HG02759 (cell line): ENCODE measurements around the gene LRRC36.
A peak's percentile ranks its signal among the peaks of the same experiment; 100 is the strongest.

Experiments used
- ATAC-seq: cut with Tn5 transposase; IDR thresholded peaks from one replicate; pipeline ENCODE4 v1.9.1; 2021; ENCODE audit warnings: mild to moderate bottlenecking, moderate library complexity; ENCODE audit not compliant: unreplicated experiment

The LRRC36 gene, protein sequence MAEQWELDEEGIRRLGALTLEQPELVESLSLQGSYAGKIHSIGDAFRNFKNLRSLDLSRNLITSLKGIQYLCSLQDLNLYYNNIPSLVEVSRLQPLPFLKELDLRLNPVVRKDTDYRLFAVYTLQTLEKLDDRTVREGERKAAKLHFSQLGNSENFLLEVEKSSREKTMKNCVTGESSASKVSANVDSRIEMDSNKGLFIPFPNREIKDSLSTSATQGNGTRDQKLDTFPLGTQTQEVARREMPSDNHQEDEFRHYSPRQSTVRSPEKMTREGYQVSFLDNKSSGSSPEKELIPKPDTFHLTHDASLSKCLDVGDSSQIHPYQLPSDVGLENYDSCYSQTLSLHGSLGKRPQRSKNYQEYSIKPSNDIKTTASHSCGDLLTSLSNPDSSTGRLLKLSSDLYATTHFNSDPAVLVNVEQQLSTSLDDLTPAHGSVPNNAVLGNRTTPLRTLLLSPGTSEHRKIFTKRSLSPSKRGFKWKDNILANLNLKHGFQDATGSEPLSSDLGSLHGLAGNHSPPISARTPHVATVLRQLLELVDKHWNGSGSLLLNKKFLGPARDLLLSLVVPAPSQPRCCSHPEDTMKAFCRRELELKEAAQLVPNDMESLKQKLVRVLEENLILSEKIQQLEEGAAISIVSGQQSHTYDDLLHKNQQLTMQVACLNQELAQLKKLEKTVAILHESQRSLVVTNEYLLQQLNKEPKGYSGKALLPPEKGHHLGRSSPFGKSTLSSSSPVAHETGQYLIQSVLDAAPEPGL

DNA sequence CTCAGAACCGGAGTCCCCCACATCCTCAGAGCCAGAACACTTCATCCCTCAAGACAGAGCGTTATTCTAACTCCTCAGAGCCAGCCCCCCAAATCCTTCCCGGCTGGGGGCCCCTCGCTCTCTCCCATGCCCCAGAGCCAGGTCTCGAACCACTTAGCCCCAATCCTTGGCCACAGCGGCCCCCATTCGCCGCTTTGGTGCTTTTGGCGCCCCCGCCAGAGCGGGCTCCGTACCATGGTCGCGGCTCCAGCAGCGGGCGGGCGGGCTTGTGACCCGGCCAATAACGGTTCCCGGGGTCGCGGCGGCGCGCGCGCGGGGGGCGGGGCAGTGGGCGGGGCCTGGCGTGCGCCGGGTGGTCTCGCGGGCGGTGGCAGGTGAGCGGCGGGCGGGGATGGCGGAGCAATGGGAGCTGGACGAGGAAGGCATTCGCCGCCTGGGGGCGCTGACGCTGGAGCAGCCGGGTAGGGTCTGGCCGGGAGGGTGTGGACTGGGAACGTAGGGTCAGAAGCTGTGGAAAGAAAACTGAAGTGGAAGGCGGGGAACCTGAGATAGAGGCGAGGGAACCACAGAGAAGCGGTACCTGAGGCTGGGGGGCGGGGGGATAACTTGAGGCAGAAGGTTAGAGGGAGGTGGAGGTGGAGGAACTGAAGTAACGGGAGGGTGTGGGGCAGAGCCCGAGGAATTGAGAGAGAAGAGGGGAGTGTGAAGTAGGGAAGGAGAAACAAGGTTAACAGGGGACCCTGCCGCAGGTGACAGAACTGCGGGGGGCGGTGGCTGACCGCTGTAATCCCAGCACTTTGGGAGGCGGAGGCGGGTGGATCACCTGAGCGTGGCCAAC is at the start of gene LRRC36, which contains the start of gene KCTD19:
Gene LRRC36, plus strand, starts transcription at position 344 of the 838 bp plus-strand sequence. Its CDS starts 48 bp downstream, at position 392.
Gene KCTD19, minus strand, starts transcription at position 270 of the 838 bp plus-strand sequence. Its CDS starts 34 bp downstream, at position 236.
- ATAC-seq, result no peak

DNA sequence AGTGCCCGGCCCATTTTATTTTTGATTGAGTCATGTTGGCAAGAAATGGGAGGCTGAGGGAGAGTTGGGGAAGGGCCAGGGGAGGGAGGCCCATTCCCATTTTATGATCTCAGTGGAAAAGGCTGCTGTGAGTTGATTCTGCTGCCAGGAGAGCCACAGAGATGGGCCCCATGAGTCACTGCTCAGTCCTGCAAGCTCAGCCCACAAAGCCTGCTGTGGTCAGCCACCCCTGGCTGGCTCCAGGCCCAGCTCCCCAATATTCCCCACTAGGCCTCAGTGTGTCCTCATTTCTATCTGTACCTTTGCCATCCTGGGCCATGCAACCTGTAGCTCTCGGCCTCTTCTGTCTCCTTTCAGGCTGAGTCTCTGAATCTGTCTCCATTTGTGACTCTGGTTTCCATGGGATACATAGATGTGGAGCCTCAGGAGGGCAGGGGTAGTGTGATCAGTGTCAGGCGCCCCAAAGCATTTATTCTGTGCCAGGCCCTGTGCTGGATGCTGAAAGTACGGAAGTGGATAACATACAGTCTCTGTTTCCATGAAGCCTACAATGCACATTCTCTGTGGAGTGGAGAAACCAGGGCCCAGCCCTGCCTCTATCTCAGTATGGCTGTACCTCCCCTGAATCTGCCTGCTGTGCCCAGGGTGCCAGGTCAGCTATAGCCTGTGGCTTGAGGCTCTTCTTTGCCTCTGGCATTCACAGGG is 49.2 kb upstream of the LRRC36 start:
- no peak for ATAC-seq

DNA sequence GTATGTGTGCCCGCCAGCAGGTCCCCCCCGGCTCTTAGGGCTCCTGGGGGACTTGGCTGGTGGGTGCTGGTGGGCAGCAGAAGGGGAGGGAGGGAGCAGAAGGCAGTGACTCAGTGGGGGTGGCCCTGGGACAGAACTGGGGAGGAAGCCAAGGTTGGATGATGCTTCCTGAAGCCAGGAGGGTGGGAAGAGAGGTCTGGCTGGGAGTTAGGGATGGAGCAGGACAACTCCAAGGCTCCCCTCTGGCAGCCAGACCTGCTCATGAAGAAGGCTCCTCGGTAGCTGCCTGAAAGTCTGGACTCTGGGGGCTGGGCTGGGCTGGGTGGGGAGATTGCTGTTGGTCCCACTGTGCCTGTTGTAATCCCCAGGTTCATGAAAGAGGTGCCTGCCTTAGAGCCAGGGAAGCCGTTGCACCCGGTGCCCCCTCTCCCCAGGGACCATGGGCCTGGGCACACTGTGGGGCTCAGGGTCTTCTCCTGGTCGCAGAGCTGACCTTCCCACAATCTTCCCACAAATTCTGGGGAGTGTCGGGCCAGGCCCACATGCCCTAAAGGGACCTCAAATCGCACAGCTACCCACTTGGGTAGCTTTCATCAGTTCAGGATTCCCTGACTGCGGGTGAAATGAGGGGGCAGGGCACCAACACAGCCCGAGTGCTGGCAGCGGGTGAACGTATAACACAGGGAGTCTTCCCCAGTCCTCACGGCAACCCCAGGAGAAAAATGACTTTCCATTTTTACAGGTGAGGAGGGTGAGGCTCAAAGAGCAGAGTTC is 48.4 kb upstream of the LRRC36 start:
- ATAC-seq, result no peak

DNA sequence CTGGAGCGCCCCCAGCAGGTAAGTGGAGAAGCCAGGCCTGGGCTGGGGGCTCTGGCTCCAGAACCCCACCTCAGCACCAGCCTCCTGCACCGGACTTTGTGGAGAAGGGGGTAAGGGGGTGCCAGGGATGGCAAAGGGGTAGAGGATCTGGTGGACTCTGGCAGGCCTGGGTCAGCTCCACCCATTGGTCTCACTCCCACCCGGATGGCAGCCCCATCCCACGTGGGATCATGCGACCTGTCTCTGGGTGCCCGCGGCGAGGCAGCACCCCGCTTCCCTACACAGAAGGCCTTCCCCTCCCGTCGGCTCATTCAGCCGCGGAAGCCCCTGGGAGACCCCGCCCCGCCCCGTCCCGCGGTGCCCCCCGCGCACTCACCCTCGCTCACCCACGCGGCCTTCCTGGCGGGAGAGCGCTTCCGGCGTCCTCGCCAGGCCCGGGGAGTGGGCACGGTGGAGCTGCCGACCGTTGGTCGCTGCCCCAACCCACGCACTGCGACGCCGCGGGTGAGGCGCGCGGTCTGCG is 47.8 kb upstream of the LRRC36 start:
- peak; percentile 43 for ATAC-seq

DNA sequence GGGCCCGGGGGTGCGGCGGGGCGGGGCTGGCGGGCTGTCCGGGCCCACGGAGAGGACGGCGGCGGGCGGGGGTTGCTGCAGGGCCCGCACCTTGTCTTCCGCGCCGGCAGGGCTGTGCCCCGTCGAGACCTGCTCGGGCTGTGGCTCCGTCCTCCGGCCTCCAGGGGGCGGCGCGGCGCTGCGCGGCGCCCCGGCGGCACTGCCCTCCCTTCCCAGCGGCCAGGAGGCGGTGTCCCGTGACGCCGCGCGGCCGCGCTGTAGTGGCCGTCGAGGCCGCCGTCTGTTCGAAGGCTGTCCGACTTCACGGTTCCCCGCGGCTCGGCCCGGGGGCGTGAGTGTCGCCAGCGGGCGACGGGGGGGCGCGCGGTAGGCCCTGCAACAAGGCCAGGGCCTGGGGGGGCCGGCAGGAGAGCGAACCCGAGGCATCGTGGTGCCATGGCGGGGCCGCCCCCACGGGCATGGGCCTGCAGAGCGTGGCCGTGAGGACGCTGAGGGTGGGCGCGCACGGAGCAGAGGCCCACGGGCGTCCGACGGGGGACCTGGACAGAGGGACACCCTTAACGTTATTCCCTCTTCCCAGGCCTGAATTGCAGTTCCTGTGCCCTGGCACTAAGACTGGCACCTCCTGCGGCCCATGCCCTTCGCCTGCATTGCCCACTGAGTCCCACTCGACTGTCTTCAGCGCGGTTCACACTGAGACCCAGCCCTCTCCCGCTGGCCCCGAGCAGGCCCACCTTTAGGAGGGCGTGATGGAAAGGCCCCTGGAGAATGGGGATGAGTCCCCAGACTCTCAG is 47.1 kb upstream of the LRRC36 start, which contains the start of gene PLEKHG4:
Gene PLEKHG4, plus strand, starts transcription at position 237 of the 794 bp plus-strand sequence. Its CDS starts 513 bp downstream, at position 750.
- ATAC-seq, result peak; percentile 91

DNA sequence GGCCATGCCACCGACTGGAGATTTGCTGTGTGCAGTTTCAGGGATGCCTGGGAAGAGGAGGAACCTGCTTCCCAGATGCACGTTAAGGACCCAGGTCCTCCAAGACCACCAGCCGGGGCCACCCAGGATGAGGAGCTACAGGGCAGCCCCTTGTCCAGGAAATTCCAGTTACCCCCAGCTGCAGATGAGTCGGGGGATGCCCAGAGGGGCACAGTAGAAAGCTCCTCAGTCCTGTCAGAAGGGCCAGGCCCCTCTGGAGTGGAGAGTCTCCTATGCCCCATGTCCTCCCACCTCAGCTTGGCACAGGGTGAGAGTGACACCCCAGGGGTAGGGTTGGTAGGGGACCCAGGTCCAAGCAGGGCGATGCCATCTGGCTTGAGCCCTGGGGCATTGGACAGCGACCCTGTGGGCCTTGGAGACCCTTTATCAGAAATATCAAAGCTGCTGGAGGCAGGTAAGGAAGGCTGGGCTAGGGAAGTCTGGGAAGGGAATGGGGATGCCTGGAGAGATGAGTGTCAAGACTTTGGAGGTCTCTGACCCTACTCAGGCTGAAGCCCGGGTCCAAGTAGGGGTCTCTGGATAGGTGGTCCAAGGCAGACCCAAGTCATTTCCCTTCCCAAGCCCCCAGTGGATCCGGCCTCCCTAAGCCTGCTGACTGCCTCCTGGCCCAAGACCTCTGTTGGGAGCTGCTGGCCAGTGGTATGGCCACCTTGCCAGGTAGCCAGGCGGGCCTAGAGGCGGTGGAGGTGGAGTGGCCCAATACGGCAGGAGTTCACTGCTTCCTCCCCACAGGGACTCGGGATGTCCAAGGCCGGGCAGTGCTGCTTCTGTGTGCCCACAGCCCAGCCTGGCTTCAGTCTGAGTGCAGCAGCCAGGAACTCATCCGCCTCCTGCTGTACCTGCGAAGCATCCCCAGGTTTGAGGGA is 46.3 kb upstream of the LRRC36 start:
- ATAC-seq, result no peak

DNA sequence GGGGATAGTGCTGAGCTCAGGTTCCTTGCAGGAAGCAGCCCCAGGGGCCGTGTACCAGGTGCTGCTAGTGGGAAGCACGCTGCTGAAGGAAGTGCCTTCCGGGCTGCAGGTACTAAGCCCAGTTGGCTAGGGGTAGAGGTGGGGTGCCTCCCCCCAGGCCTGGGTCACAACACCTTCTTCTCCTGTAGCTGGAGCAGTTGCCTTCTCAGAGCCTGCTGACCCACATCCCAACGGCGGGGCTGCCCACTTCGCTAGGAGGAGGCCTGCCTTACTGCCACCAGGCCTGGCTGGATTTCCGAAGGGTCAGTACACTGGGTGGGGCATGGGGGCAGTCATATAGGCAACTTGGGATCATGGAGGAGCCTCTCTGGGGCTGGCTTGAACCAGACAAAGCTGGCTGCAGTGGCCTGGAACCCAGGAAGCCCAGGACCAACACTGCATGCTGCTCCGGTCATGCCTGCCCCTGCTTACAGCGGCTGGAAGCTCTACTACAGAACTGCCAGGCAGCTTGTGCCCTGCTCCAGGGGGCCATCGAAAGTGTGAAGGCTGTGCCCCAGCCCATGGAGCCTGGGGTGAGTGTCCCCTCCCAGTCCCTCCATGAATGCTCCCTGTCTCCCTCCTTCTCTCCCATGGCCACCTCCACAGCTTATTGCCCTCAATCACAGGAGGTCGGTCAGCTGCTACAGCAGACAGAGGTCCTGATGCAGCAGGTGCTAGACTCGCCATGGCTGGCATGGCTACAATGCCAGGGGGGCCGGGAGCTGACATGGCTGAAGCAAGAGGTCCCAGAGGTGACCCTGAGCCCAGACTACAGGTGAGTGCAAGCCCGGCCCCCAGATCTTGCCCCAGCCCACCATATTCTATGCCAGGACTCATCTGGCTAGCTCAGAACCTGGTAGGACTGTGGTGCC is 44.8 kb upstream of the LRRC36 start:
- no peak for ATAC-seq

DNA sequence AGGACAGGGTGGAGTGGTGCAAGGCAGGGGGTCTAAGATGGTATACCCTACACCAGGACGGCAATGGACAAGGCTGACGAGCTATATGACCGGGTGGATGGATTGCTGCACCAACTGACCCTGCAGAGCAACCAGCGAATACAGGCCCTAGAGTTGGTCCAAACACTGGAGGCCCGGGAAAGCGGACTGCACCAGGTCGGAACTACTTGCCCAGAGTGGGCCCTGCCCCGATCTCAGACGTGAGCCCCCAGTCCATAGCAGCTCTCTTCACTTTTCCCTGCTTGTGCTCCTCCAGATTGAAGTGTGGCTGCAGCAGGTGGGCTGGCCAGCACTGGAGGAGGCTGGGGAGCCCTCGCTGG is 44.2 kb upstream of the LRRC36 start:
- ATAC-seq, result no peak

DNA sequence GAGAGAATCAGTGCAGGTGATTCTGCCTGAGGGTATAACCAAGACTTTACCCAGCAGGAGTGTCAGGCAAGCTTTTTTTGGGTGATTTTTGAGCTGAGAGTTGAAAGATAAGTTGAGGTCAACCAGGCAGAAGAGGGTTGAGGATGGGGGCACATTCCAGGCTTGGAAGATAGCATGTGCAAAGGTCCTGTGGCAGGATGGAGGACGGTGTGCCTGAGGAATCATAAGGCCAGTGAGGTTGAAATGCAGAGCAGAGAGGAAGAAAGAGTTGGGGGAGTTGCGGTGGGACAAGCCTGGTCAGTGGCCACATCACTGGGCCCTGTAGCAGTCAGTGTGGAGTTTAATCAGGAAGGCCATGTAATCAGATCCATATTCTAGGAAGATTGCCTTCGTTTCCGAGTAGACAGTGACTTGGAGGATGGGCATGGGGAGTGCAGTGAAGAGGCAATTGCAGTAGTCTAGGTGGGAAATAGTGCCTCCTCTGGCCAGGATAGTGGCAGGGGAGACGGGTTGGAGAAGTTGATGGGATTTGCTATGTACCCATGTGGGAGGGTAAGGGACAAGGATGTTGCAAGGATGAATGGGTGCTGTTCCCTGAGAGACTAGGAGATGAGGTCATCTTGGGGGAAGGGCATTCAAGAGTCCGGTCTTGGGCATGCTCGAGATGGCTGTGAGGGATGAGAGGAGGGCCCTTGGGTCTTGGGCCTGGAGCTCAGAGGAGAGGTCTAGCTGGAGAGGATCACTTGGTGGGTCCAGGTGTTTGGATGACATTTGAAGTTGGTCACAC is 43.4 kb upstream of the LRRC36 start:
- ATAC-seq, result no peak

DNA sequence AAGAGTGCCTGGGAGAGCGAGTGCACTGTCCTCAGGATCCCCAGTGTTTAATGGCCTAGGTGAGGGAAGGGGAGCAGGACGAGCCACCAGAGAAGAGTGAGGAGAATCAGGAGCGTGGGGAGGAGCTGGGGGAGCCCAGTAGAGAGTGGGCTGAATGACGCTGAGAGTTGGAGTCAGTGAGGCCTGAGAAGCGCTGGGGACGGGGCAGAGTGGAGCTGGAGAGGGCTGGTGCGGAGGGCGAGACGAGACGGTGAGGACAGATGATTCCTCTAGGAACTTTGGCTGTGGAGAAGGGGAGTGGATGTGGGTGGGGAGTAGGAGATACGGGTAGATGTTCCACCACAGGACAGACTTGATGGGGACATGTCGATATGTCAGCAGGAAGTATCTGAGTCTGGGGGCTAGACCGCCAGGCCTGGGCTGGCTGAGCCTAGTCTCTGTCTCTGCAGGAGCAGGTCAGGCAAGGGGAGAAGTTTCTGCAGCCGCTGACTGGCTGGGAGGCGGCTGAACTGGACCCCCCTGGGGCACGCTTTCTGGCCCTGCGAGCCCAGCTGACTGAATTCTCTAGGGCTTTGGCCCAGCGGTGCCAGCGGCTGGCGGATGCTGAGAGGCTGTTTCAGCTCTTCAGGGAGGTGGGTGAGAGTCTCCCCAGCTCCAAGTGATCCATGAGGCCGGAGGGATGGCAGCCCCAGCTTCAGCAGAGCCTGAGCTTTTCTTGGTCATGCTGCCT is 42.6 kb upstream of the LRRC36 start:
- no peak for ATAC-seq

DNA sequence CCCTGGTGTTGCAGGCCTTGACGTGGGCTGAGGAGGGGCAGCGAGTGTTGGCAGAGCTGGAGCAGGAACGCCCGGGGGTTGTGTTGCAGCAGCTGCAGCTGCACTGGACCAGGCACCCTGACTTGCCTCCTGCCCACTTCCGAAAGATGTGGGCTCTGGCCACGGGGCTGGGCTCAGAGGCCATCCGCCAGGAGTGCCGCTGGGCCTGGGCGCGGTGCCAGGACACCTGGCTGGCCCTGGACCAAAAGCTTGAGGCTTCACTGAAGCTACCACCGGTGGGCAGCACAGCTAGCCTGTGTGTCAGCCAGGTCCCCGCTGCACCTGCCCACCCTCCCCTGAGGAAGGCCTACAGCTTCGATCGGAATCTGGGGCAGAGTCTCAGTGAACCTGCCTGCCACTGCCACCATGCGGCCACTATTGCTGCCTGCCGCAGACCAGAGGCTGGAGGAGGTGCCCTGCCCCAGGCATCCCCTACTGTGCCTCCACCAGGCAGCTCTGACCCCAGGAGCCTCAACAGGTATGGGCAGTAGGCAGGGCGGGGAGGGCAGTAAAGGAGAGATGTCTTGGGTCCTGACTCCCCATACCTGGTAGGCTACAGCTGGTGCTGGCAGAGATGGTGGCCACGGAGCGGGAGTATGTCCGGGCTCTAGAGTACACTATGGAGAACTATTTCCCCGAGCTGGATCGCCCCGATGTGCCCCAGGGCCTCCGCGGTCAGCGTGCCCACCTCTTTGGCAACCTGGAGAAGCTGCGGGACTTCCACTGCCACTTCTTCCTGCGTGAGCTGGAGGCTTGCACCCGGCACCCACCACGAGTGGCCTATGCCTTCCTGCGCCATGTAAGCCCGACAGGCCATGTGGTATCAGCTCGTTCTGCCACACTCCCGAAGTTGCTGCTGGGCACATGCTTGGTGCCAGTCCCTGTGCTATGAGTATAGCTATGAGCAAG is 41.6 kb upstream of the LRRC36 start:
- ATAC-seq, result no peak

DNA sequence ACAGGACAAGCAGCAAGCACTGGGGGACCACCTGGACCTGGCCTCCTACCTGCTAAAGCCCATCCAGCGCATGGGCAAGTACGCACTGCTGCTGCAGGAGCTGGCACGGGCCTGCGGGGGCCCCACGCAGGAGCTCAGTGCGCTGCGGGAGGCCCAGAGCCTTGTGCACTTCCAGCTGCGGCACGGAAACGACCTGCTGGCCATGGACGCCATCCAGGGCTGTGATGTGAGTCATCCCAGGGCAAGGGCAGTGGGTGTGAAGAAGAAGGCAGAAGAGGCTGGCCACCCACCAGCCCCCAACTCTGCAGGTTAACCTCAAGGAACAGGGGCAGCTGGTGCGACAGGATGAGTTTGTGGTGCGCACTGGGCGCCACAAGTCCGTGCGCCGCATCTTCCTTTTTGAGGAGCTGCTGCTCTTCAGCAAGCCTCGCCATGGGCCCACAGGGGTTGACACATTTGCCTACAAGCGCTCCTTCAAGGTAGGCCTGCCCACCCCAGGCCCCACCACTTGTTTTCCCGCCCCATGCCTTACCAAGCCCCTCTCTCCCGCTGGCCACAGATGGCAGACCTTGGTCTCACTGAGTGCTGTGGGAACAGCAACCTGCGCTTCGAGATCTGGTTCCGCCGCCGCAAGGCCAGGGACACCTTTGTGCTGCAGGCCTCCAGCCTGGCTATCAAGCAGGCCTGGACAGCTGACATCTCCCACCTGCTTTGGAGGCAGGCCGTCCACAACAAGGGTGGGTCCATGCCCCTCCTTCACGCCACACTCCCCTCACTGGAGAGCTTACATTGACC is 40.0 kb upstream of the LRRC36 start:
- ATAC-seq, result no peak

DNA sequence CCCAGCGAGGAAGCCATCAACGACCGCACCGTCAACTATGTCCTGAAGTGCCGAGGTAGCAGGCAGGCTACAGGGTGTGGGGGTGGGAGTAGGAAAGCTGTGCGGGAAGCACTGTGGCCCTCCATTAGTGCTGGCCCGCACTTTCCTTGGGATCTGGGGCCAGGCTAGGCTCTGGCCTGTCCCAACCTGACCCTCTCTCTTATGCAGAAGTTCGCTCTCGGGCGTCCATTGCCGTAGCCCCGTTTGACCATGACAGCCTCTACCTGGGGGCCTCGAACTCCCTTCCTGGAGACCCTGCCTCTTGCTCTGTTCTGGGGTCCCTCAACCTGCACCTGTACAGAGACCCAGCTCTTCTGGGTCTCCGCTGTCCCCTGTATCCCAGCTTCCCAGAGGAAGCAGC is 38.7 kb upstream of the LRRC36 start:
- no peak for ATAC-seq
